HG03025 (cell line): Measurements from ENCODE around the gene KLHDC2.
"Not testable (repeated sequence)": the region's sequence is repeated elsewhere in the genome, so short reads cannot be mapped to it uniquely, and the experiment has no call there.

Source experiments
- ATAC-seq: cut with Tn5 transposase; IDR thresholded peaks from one replicate; pipeline ENCODE4 v1.9.1; 2021; ENCODE audit warnings: mild to moderate bottlenecking, moderate library complexity; ENCODE audit not compliant: unreplicated experiment, low FRiP score

Gene KLHDC2

GRCh38 chr14:49767571-49768300, at the start of gene KLHDC2:
Gene KLHDC2 (plus strand): TSS chr14:49768153. CDS start chr14:49768469, 316 bp downstream.
- ATAC-seq, result peak; percentile 94

GRCh38 chr14:49720744-49721143, 47.2 kb upstream of the KLHDC2 start:
- ATAC-seq, result no peak

- not testable (repeated sequence) for ATAC-seq
Observed at GRCh38 chr14:49721733-49722435, 46.1 kb upstream of the KLHDC2 start.

GRCh38 chr14:49727171-49727570, 40.8 kb upstream of the KLHDC2 start:
- ATAC-seq, result no peak

GRCh38 chr14:49732896-49733295, 35.1 kb upstream of the KLHDC2 start:
- no peak for ATAC-seq

GRCh38 chr14:49733836-49734235, 34.1 kb upstream of the KLHDC2 start:
- ATAC-seq, result no peak

- ATAC-seq, result not testable (repeated sequence)
Observed at GRCh38 chr14:49735669-49736068, 32.3 kb upstream of the KLHDC2 start.

- no peak for ATAC-seq
Observed at GRCh38 chr14:49745191-49745590, 22.8 kb upstream of the KLHDC2 start.

GRCh38 chr14:49746476-49746875, 21.5 kb upstream of the KLHDC2 start:
- ATAC-seq, result not testable (repeated sequence)

GRCh38 chr14:49754570-49755097, 13.3 kb upstream of the KLHDC2 start:
- ATAC-seq, result no peak

GRCh38 chr14:49755378-49755777, 12.6 kb upstream of the KLHDC2 start:
- no peak for ATAC-seq

GRCh38 chr14:49761839-49762551, 6.0 kb upstream of the KLHDC2 start:
- no peak for ATAC-seq

GRCh38 chr14:49766839-49767238, 1.1 kb upstream of the KLHDC2 start:
- no peak for ATAC-seq

GRCh38 chr14:49767270-49767570, 733 bp upstream of the KLHDC2 start:
- ATAC-seq, result no peak

- ATAC-seq, result peak; percentile 28
Observed at GRCh38 chr14:49768301-49769121, 558 bp downstream of the KLHDC2 start.

GRCh38 chr14:49769171-49769570, 1.2 kb downstream of the KLHDC2 start:
- ATAC-seq, result no peak

- no peak for ATAC-seq
Observed at GRCh38 chr14:49769581-49770211, 1.7 kb downstream of the KLHDC2 start.

- no peak for ATAC-seq
Observed at GRCh38 chr14:49770212-49770817, 2.4 kb downstream of the KLHDC2 start.

GRCh38 chr14:49771691-49772090, 3.7 kb downstream of the KLHDC2 start:
- ATAC-seq, result not testable (repeated sequence)
